Choroid plexus epithelial cell (primary cell): ENCODE measurements around the gene LILRB3.

ENCODE experiments used
- DNase-seq: peaks from one replicate; pipeline ENCODE4 v3.0.0-alpha.2; 2010; ENCODE audit warnings: low read depth
- H3K4me3 ChIP-seq: 2 replicates; pipeline ENCODE4 v1.5.1; 2011; ENCODE audit warnings: low read depth, mild to moderate bottlenecking, control low read depth, low read length, moderate library complexity
- TF ChIP-seq, protein P1 (sequence below): conservative IDR thresholded peaks from 2 replicates; pipeline ENCODE4 v1.5.1; 2011; ENCODE audit warnings: low read depth, mild to moderate bottlenecking, control low read depth, inconsistent platforms, low read length, moderate library complexity

Gene LILRB3

GRCh38 chr19:54257116-54257480 is 34.3 kb upstream of the LILRB3 start, which contains the start of gene LILRB5:
Gene LILRB5 (minus strand): TSS chr19:54257273. CDS start chr19:54257193, 80 bp downstream.
- DNase-seq: no peak
- H3K4me3 ChIP-seq: no peak within 1 kb of the TSS
- TF ChIP-seq, protein P1, sequence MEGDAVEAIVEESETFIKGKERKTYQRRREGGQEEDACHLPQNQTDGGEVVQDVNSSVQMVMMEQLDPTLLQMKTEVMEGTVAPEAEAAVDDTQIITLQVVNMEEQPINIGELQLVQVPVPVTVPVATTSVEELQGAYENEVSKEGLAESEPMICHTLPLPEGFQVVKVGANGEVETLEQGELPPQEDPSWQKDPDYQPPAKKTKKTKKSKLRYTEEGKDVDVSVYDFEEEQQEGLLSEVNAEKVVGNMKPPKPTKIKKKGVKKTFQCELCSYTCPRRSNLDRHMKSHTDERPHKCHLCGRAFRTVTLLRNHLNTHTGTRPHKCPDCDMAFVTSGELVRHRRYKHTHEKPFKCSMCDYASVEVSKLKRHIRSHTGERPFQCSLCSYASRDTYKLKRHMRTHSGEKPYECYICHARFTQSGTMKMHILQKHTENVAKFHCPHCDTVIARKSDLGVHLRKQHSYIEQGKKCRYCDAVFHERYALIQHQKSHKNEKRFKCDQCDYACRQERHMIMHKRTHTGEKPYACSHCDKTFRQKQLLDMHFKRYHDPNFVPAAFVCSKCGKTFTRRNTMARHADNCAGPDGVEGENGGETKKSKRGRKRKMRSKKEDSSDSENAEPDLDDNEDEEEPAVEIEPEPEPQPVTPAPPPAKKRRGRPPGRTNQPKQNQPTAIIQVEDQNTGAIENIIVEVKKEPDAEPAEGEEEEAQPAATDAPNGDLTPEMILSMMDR: no peak

GRCh38 chr19:54256250-54257115 is 33.7 kb upstream of the LILRB3 start:
- no peak overlapping the region for H3K4me3 ChIP-seq
- TF ChIP-seq, protein P1: no peak
- DNase-seq: no peak

DNA sequence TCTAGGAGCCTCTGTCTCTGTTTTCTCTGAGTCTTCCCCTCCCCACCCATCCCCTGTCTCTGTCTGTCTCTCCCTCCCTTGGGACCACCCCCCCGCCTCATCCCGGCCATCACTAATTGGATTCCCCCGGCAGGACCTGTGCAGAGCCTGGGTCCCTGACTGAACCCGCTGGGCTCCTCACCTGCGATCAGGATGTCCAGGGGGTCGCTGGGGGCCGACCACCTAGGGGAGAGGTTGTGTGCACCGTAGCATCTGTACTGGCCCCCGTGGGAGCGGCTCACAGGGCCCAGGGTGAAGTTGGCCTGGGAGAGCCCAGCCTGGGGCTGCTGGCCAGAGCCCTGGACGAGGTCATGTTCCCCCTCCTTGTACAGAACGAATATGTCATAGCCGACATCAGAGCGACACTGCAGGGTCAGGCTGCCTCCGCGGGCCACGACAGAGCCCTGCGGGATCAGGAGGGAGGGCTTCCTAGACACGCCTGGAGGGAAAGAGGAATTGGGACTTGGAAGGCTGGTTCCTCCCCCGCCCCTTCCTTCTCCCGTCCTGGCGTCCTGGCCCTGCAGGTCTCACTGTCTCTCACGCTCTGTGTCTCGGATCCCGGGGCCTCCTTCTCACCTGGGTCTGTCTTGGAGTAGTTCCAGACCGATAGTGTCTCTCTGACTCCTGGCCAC is 32.4 kb upstream of the LILRB3 start:
- TF ChIP-seq, protein P1: no peak
- no peak overlapping the region for H3K4me3 ChIP-seq
- DNase-seq: no peak

- H3K4me3 ChIP-seq: no peak overlapping the region
- no peak for DNase-seq
- TF ChIP-seq, protein P1: no peak
Measured at GRCh38 chr19:54254195-54254906, 31.5 kb upstream of the LILRB3 start.

- no peak for DNase-seq
- TF ChIP-seq, protein P1: no peak
- no peak overlapping the region for H3K4me3 ChIP-seq
Measured at GRCh38 chr19:54253331-54254194, 30.8 kb upstream of the LILRB3 start.

GRCh38 chr19:54252845-54253244 is 30.0 kb upstream of the LILRB3 start:
- no peak for DNase-seq
- TF ChIP-seq, protein P1: no peak
- H3K4me3 ChIP-seq: no peak overlapping the region
